H4 (cell line): Measurements from ENCODE around the gene FHAD1. TPM values are rescaled to one million over a fixed set of nuclear protein-coding genes. Genes with fewer than 3 reads are reported as not detected.

Source experiments
- DNase-seq: peaks from one replicate; pipeline ENCODE4 v3.0.0-alpha.2; 2015; ENCODE audit warnings: low spot score
- total RNA-seq: library from RNA; depleted of rRNA; stranded (reverse); fragments of >200 nt; shearing (Covaris generic); gene quantifications from 2 replicates; pipeline ENCODE4 v1.2.3, GENCODE V29; 2014

FHAD1 gene
- total RNA-seq, 1 experiment from 2014 or later, result 0.17 TPM

DNA sequence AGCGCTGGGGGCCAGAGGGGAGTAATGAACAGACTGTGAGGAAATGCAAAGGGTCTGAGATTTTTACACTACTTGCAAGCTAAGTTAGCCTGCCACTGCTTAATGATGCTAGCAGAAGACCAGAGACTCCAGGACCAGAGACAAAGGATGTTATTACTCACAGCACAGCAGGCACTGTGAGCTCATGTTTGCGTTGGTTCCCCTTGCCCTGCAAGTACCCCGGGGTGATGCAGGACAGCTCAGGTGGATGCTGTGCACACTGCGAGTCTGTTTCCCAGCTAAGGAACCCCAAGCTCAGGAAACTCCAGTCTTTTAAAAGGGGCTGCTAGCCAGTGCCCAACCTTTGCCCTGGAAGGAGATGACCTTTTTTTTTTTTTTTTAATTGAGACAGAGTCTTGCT is 1.2 kb downstream of the FHAD1 start:
- DNase-seq, result no peak

DNA sequence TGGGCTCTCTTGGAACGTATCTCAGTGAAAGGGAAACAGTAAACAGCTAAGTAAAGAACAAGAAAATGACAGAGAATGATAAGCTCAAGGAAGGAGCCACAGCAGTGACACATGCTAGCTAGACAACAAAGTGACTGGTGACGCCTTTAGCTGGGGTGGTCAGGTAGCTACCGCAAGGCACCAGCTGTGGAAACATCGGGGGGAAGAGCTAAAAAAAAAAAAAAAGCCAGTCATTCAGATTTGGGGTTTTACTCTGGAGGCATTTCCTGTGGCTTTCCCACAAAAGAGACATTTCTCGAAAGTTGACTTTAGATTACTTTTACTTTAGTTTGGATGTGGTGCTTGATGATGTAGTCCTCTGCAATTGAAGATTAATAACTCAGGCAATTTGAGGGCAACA is 2.1 kb downstream of the FHAD1 start:
- peak; percentile 43 for DNase-seq

DNA sequence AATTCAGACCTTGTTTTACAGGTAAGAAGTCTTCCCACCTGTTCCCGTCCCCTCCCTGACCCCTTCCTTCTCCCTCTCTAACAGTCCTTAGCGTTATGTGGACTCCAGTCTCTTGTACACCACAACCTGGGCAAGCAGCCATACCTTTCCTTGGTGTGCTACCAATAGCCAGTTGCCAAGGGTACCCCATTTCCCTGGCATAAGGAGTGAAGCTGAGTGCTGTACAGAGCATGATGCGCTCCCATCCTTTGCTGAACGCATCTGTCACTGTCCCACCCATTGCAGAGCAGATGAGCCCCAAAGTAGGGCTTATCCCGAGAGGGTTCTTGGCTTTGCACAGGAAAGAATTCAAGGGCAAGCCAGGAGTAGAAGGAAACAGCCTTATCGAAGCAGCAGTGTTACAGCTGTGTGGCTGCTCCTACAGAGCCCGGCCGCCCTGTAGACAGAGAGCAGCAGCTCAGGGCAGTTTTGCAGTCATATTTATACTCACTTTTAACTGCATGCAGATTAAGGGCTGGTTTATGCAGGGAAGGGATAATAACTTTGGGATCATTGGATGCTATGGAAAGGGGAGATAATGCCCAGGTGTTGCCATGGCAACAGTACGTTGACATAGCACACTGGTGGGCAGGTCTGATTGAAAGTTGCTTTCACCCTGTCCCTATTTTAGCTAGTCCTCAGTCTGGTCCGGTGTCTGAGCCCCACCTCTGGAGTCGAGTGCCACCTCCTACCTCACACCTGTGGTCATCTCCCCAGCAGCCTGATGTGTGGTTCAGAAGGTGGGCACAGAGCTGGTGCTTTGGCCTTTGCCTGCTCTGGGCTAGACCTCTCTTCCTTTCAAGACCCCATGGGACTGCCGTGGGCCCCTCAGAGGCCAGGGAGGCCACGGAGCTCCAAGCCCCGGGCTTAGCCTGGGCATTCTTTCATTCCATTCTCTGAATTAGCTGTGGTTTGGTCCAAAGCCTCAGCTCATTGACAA is 5.1 kb downstream of the FHAD1 start:
- DNase-seq, result no peak

DNA sequence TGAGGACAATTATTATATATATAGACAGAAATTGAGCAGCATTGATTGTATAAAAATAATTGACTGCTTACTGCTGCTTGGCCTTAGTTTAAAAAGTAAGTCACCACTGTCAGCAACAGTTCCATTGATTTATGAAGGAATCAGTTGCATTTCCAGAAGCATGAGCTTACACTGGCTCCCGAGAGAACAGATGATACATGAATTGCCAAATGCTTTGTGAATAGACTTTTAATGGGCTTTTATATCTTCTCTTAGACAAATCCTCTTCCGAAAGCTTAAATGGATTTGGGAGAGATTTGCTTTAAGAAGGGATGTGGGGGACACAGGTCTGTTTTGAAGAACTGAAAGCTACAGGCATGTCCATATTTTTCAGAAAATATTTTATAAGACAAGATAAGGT is 7.5 kb downstream of the FHAD1 start:
- no peak for DNase-seq

DNA sequence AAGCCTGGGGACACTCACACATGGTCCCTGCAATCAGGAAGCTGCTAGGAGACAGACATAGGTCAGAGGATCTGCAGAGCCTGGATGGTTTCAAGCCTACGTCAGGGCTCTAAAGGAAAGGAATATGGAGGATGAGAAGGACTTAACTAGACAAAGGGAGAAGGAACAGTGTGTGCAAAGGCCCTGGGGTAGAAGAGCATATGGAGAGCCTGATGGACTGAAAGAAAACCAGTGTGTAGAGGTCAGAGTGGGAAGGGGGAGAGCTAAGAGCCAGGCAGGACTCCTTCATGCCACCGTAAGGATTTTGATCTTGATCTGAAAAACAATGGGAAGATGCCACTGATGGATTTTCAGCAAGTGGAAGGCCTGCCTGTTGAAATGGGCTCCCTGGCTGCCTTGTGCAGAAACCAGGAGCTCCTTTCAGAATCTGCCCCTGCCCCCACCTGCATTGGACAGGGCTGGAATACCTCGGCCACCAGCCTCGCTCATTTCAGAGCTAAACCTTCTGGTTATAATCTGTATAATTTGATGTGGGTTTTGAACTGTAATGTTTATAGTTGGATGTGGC is 8.6 kb downstream of the FHAD1 start:
- no peak for DNase-seq

DNA sequence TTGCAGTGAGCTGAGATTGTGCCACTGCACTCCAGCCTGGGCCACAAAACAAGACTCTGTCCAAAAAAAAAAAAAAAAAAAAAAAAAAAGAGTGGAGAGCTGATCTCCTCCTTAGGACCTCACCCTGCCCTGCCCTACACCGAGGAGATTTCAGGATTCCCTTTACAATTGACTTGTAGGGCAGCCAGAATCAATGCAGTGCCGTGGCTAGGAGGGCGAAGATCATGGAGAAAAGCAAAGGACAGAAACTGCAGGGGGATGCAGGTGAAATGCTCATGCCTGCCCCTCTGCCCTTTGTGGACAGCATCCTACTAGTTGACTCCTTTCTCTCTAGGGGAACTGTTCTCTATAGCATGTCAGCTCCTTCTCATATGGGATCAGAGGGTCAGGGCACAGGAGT is 9.6 kb downstream of the FHAD1 start:
- DNase-seq, result no peak

DNA sequence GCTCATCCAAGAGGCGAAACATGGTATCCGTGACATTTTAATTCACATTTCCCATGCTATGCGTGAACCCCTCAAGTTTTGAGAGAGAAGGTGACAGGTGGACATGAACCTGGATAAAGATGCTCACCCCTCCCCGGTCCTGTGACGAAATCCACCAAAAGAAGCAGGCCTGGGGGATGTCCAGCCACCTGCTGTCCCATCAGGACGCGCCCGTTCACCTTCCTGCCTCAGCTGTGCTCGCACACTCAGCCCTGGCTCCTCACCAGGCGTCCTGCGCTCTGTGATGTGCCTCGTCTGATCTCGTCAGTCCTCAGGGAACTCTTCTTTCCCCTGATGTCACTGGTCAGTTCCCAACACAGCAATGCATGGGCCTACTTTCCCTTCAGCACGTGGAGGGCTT is 10.3 kb downstream of the FHAD1 start:
- no peak for DNase-seq

DNA sequence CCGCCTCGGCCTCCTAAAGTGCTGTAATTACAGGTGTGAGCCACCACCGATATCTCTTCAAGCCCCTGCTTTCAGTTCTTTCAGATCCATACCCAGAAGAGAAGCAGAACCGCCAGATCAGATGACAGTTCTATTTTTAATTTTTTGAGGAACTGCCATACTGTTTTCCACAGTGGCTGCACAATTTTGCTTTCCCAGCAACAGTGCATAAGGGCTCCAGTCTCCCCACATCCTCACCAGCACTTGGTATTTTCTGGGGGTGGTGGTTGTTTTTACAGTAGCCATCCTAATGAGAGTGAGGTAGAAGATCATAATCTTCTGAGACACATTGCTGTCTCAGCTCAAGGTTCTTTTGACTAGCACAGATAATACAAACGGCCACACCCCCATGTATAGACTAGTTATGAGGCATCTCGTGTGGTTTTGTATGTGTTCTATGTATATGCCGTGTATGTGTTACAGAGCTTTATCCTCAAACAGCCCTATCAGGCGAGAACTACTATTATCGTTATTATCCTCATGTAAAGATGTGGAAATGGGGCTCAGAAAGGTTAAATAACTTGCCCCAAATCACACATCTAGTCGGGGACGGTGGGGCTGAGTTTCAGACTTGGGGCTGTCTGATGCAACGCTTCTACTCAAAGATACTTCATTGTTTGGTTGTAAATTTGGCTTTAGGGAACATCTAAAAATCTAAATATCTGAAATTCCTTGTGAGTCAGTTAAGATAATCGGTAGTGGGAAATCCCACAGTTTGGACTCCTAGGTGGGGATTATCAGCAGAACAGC is 12.0 kb downstream of the FHAD1 start:
- DNase-seq, result no peak

DNA sequence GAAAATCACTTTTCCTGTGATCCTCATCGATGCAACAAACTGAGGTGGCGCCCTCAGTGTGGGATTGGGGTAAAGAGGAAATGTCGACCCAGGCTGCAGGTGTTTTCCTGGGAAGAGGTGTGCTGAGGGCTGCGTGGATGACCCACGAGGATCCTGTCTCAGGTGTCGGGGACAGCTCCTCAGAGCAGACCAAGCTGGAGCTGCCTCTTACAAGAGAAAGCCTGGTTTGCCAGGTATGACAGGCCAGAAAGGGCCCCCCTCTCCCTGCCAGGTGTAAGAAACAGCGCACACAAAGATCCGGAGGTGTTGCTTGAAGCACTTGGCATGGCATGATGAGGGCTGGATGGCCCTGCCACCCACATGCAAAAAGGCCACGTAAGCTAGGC is 12.6 kb downstream of the FHAD1 start:
- DNase-seq, result no peak

DNA sequence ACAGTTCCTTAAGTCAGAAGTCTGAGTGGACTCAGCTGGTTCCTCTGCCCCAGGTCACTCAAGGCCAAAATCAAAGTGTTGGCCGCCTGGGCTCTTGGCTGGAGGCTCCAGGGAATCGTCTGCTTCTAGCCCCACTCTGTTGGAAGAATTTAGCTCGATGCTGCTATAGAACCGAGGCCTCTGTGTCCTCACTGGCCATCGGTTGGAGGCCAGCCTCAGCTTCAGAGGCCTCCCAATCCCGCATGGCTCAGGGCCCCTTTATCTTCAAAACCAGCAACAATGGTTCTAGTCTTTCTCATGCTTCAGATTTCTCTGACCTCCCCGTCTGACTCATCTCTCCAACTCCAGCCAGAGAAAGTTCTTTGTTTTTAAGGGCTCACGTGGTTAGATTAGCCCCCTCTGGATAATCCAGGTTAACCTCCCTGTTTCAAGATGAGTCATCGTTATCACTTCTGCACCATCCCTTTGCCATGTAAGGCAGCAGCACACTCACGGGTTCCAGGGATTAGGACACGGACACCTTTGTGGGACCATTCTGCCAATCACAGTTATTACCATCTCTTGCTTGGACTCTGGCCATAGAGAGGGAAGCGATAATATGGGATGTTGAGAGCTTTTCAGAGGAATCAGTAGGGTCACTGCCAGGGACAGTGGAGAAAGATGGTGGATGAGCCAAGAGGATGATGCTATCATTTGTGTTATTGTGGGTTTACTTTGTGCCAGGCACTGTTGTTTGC is 13.6 kb downstream of the FHAD1 start:
- DNase-seq, result peak; percentile 38

DNA sequence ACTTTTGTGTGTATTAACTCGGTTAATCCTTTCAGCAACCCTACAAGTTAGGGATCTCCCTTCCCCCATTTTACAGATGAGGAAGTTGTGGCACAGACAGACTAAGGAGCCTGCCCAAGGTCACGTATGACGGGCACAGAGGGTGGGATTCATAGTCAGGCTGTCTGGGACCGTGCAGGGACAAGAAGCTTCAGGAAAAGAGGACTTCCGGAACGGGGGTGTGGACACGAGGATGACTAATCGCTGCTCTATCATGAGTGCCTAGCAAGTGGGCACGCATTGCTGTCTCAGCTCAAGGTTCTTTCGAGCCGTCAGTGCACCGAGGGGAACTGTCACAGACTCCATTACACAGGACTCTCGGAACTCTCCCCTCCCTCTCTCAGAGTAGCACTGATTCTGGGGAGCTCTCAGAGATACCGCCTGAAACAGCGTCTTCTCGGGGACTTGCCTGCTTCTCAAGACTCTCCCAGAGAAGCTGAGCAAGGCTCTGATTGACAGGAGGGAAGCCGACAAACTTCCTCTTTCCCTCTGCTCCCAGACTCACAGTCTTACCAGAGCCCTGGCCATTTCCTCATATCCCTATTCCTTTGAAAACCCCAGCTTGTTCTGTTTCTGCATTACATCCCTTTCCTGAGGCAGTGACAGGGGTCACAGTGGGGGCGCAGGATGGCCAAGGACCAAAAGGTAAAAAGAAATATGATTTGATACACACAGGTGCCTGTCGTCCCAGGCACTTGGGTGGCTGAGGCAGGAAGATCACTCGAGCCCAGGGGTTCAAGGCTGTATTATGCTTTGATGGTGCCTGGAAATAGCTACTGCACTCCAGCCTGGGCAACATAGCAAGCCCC is 14.4 kb downstream of the FHAD1 start:
- no peak for DNase-seq

DNA sequence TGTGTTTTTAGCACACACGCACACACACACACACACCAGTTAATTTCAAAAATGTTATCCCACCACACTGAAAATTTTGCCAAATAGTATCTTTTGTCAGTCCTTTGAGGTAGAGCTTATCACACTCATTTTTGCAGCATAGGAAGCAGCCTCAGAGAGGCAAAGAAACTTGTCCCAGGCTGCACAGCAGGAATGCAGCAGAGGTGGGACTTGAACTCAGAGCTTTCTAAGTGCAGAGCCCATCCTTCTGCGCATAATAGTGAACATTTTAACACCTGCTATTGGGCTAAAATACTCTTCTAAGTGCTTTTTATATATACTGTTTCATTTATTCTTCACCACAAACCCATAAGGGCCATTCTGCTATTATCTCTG is 15.0 kb downstream of the FHAD1 start:
- DNase-seq, result no peak

DNA sequence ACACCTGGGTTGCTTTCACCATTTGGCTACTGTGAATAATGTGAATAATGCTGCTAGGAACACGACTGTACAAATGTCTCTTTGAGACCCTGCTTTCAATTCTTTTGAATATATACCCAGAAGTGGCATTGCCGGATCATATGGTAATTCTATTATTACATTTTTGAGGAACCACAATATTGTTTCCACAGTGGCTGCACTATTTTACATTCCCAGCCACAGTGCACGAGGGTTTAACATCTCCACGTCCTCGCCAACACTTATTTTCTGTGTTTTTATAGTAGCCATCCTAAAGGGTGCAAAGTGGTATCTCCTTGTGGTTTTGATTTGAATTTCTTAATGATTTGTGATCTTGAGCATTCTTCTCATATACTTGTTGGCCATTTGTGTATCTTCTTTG is 15.7 kb downstream of the FHAD1 start:
- no peak for DNase-seq

DNA sequence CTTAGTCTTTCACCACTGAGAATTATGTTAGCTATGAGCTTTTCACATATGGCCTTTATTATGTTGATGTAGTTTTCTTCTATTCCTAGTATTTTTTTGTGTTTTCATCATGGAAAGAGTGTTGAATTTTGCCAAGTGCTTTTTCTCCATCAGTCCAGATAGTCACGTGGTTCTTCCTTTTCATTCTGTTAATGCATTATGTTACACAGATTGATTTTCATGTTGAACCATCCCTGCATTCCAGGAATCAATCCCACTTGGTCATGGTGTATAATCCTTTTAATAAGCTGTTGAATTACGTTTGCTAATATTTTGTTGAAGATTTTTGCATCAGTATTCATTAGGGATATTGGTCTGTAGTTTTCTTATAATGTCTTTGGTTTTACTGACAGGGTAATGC is 17.7 kb downstream of the FHAD1 start:
- no peak for DNase-seq

DNA sequence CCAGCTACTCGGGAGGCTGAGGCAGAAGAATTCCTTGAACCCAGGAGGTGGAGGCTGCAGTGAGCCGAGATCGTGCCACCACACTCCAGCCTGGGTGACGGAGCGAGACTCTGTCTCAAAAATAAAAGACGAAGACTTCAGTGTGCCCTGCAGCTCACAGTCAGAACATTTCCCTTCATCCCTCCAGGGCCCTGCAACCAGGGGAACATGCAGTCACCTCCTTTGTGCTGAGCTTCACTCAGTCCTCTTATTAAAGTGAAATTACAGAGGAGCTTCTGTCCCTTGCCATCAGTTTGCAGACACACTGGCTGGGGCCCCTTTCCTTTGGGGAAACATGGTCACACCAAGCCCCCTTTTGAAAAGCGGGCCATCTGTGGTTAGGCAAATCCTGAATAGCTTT is 24.2 kb downstream of the FHAD1 start:
- DNase-seq, result no peak

DNA sequence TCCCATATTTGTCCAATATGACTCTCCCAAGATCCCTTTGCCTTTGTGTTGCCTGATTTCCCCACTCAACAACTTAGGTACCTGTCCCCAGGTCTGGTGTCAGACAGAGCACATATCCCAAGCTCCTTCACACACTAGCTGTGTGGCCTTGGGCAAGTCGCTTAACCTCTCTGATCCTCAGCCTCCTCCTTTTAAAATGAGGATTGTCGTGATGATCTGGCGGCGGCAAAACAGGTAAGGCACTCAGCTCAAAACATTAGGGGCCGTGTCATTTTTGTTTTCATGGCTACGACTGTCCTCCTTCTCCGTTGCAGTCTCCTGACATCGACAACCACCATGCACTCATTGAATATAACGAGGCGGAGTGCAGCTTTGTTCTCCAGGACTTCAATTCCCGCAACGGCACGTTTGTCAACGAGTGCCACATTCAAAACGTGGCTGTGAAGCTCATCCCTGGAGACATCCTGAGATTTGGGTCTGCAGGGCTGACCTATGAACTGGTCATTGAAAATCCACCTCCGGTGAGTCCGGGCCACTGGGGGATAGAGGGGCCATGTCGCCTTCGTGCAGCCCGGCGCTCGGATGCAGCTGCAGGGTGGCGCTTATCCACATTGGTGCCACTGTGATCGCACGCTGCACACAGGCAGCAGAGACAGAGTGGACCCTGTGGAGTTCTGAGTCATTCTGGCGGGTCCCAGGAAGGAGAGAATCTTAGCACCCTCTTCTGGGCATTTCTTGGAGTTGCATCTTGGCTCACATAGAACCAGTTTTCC is 25.2 kb downstream of the FHAD1 start:
- peak; percentile 73 for DNase-seq

DNA sequence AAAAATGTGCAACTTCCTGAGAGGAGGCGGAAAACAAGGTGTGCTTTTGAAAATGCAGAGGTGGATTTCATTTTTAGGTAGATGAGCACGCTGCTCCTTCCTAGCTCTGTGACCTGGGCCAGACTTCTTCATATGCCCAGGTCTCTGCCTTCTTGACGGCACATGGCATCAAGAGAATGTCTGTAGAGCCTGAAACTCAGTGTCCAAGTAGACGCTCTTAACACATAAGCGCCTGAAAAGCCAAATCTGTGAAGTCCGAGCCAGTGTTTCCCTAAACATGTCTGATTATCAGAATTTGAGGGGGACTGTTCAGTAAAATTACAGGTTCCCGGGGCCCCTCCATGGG is 25.7 kb downstream of the FHAD1 start:
- no peak for DNase-seq

DNA sequence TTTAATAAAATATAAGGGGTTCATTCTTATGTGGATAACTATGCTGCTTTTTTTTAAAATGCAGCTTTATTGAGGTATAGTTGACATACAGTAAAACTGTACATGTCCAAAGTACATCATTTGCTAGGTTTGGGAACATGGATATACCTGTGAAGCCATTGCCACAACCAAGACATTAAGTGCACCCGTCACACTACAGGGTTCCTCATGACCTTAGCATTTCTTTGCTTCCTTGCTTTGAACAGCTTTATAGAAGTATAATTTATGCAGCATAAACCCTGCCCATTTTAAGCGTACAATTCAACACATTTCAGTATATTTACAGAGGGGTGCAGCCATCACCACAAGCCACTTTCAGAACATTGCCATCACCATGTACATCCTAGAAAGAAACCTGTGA is 26.3 kb downstream of the FHAD1 start:
- DNase-seq, result no peak

DNA sequence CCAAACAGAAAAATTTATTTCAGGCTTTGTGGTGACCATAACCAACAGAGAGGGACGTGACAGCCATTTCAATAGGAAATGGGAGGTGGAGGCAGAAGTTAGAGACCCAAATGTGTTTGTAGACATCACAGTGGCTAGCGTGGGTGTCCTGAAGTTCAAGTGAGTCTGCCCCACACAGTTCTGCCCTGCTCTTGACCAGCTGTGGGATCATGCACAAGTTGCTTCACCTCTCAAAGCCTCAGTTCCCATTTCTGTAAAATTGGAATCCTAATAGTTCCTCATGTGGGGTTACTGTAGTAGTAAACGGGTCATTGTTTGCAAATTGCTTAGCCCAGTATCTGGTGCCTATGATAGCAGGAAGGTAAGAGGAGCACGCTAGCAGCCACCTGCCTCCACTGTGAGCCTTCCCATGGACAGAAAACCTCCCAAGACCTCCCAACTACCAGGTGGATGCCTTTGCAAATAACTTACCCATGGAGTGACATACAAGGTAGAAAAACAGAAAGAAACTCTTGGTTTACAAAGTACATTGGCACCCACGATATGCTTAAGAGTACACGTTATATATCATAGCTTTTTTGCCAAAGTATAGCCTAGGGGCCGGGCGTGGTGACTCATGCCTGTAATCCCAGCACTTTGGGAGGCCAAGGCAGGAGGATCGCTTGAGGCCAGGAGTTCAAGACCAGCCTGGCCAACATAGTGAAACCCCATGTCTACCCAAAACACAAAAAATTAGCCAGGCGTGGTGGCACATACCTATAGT is 29.1 kb downstream of the FHAD1 start:
- DNase-seq, result no peak
